GM12891 (cell line): ENCODE results near the gene DSCAM.

Source experiments
- PAX5 ChIP-seq: IDR thresholded peaks from 2 replicates; pipeline ENCODE4 v1.6.1; 2011; ENCODE audit warnings: low read length, moderate library complexity, mild to moderate bottlenecking; ENCODE audit not compliant: insufficient read depth, severe bottlenecking
- POLR2A ChIP-seq: IDR thresholded peaks from 2 replicates; pipeline ENCODE4 v1.6.1; 2011; ENCODE audit warnings: low read depth, low read length, control low read depth
- POLR2AphosphoS5 ChIP-seq: IDR thresholded peaks from 2 replicates; pipeline ENCODE4 v1.6.1; 2011; ENCODE audit warnings: low read depth, low read length, control low read depth
- SPI1 ChIP-seq: IDR thresholded peaks from 2 replicates; pipeline ENCODE4 v1.6.1; 2011; ENCODE audit warnings: low read depth, low read length, control low read depth
- TAF1 ChIP-seq: IDR thresholded peaks from 2 replicates; pipeline ENCODE4 v1.6.1; 2011; ENCODE audit warnings: low read depth, low read length, control low read depth

- TF ChIP-seq POLR2A (no peak), POLR2AphosphoS5 (no peak), PAX5 (no peak), TAF1 (no peak), SPI1 (no peak)
These were observed 459.8 kb downstream of the DSCAM start for GRCh38 chr21:40386981-40387747.
